Upper lobe of left lung (tissue), 6 donors: ENCODE measurements around the gene FAM216B. TPM values are rescaled to one million over a fixed set of nuclear protein-coding genes. Genes with fewer than 3 reads are reported as not detected.

ENCODE experiments used
- ATAC-seq, 2 donors: fragments of 200-7000 bp; cut with Tn5 transposase; one replicate each; pipeline ENCODE4 v1.9.1; 2022; ENCODE audit warnings: mild to moderate bottlenecking in 2 of 2, moderate library complexity in 2 of 2; ENCODE audit not compliant: low FRiP score in 2 of 2
- DNase-seq, 2 donors: peaks; one replicate each; pipeline ENCODE4 v3.0.0-alpha.2; 2019 to 2020
- H3K27ac ChIP-seq, 4 donors: fragments of 200-600 bp; sonication (generic); one replicate each; pipeline ENCODE4 v1.5.1; 2016 to 2019
- H3K27me3 ChIP-seq, 4 donors: fragments of 200-600 bp; sonication (generic); one replicate each; pipeline ENCODE4 v1.5.1; 2017 to 2019
- H3K36me3 ChIP-seq, 4 donors: fragments of 200-600 bp; sonication (generic); one replicate each; pipeline ENCODE4 v1.5.1; 2016 to 2019
- H3K4me1 ChIP-seq, 4 donors: fragments of 200-600 bp; sonication (generic); one replicate each; pipeline ENCODE4 v1.5.1; 2018 to 2019
- H3K4me3 ChIP-seq, 4 donors: fragments of 200-600 bp; sonication (generic); one replicate each; pipeline ENCODE4 v1.5.1; 2017 to 2019; ENCODE audit warnings: mild to moderate bottlenecking in 2 of 4, moderate library complexity in 1 of 4
- H3K9me3 ChIP-seq, 4 donors: fragments of 200-600 bp; sonication (generic); one replicate each; pipeline ENCODE4 v1.5.1; 2018 to 2019
- EP300 ChIP-seq, 4 donors: sonication (generic); formaldehyde crosslinking; IDR thresholded peaks; one replicate each; pipeline ENCODE4 v1.5.1; 2017; ENCODE audit warnings: antibody characterized with exemption in 4 of 4, control low read depth in 2 of 4
- POLR2A ChIP-seq, 4 donors: fragments of 450-650 bp; IDR thresholded peaks; one replicate each; pipeline ENCODE4 v1.5.1; 2016 to 2017; ENCODE audit warnings: antibody characterized with exemption in 4 of 4, mild to moderate bottlenecking in 2 of 4
- POLR2AphosphoS5 ChIP-seq, 2 donors: sonication (generic); formaldehyde crosslinking; IDR thresholded peaks; one replicate each; pipeline ENCODE4 v1.5.1; 2017; ENCODE audit warnings: antibody characterized with exemption in 2 of 2
- WGBS, 2 donors: methylation state at CpG; one replicate each; pipeline ENCODE4 v1.1.5; 2017 to 2018; 5-methylcytosine and 5-hydroxymethylcytosine counted together
- total RNA-seq, 6 donors: library from RNA; depleted of rRNA in 4 of 6; stranded (reverse); fragments of >200 nt in 4 of 6; gene quantifications; one replicate each; pipeline versions ENCODE4 v1.1.0 to v1.2.1, GENCODE V29; 2016 to 2021
- TF ChIP-seq, protein P1 (sequence below), 6 experiments: fragments of 450-650 bp in 4 of 6; fragments of 200-600 bp in 2 of 6; sonication (generic) in 2 of 6; IDR thresholded peaks; one replicate each; pipeline ENCODE4 v1.5.1; 2016 to 2019; ENCODE audit warnings: antibody characterized with exemption in 6 of 6
- donor health status: DM: no; HTN: no; CAD: no; lungs with moderate emphysema.
- donor health status: DM: no; HTN: yes; CAD: no; lungs with severe emphysema.

The FAM216B gene
- total RNA-seq, 6 donors from 2014 or later: 0.43 to 60.5 (median 9.9) TPM

DNA sequence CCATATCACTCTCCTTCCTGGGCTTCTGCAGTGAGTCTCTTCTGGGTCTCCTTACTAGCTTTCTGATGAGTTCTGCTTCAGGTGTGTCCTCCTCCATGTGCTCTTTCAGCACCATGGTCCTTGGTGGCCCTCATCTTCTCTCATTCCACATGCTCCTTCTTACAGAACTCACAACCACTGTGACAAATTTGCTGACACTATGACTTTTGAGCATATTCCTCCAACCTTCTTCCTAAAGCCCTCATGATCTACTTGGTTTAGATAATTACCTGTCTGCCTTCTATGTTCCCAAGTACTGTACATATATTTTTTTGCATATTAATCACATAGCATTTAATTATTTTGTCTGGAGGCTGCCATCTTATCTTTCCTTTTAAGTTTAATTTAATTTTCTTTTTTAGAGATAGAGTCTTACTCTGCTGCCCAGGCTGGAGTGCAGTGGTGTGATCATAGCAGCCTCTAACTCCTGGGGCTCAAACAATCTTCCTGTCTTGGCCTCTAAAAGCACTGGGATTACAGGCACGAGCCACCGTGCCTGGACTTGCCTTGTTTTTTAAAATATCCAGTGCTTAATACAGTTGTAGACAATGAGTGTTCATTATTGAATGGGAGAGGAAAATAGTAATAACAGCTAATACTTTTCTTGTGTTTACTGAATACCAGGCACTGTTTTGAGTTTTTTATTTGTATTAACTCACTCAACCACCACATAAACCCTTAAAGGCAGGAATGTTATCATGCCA, 23.5 kb upstream of the FAM216B start:
- Histone ChIP-seq H3K36me3 (no peaks in the 10 kb centered on the region), H3K4me1 (no peaks in the 10 kb centered on the region), H3K27me3 (no peaks in the 10 kb centered on the region), H3K4me3 (no peak overlapping the region), H3K27ac (no peak overlapping the region), H3K9me3 (no peaks in the 10 kb centered on the region)
- no peak for DNase-seq
- ATAC-seq: no peak
- 85 to 87% methylated on average over 2 of the region's 2 CpGs for WGBS, 2 donors
- TF ChIP-seq POLR2A (IDR thresholded peaks at IDR 0.05) (no peak), EP300 (IDR thresholded peaks at IDR 0.05) (no peak), POLR2AphosphoS5 (IDR thresholded peaks at IDR 0.05) (no peak)
- TF ChIP-seq, protein P1, sequence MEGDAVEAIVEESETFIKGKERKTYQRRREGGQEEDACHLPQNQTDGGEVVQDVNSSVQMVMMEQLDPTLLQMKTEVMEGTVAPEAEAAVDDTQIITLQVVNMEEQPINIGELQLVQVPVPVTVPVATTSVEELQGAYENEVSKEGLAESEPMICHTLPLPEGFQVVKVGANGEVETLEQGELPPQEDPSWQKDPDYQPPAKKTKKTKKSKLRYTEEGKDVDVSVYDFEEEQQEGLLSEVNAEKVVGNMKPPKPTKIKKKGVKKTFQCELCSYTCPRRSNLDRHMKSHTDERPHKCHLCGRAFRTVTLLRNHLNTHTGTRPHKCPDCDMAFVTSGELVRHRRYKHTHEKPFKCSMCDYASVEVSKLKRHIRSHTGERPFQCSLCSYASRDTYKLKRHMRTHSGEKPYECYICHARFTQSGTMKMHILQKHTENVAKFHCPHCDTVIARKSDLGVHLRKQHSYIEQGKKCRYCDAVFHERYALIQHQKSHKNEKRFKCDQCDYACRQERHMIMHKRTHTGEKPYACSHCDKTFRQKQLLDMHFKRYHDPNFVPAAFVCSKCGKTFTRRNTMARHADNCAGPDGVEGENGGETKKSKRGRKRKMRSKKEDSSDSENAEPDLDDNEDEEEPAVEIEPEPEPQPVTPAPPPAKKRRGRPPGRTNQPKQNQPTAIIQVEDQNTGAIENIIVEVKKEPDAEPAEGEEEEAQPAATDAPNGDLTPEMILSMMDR (IDR thresholded peaks at IDR 0.05): no peak

DNA sequence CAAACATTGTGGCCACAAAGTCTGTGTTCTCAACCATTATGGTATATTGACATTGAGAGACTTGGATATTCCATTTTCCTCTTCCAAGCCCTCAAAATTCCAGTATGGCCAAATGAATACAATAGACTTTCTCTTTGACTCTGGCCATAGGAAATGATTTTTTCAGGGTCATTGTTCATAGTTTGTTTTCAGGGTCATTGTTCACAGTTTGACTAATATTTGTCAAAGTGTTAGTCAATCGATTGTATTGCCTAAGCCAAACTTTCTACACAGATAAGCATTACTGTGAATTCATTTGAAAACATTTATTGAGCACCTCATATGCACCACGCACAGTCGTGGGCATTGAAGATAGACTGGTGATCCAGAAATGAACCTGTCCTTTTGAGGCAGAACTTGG, 22.9 kb upstream of the FAM216B start:
- DNase-seq (no peak), ATAC-seq (no peak)
- H3K36me3 ChIP-seq: no peaks in the 10 kb centered on the region
- H3K27ac ChIP-seq: no peak overlapping the region
- H3K4me3 ChIP-seq: no peak overlapping the region
- WGBS, 2 donors: 82 to 87% methylated on average over 3 of the region's 3 CpGs
- H3K27me3 ChIP-seq: no peaks in the 10 kb centered on the region
- TF ChIP-seq EP300 (IDR thresholded peaks at IDR 0.05) (no peak), POLR2AphosphoS5 (IDR thresholded peaks at IDR 0.05) (no peak)
- H3K9me3 ChIP-seq: no peaks in the 10 kb centered on the region
- H3K4me1 ChIP-seq: no peaks in the 10 kb centered on the region

DNA sequence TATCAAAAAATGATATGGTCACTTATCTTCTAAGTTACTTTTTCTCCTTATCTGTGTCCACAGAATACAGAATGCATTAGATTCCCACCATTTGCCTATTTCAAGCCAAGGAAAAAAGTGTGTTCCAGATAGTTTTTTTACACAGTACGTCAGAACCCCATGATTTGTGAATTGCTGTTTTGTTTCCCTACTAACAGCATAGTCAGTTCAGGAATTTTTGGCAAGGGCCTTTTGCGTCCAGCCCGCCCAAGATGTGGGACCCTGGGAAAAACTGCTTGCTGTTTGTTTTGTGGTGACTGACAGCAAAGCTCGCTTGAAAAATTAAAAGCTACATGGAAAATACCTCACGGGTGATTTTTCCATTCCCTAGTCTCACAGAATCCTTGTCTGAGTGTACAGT, 20.4 kb upstream of the FAM216B start:
- DNase-seq: no peak
- no peak overlapping the region for H3K4me3 ChIP-seq
- TF ChIP-seq POLR2AphosphoS5 (IDR thresholded peaks at IDR 0.05): no peak
- TF ChIP-seq EP300 (IDR thresholded peaks at IDR 0.05): no peak
- TF ChIP-seq, protein P1 (IDR thresholded peaks at IDR 0.05): no peak
- TF ChIP-seq POLR2A (IDR thresholded peaks at IDR 0.05): no peak

DNA sequence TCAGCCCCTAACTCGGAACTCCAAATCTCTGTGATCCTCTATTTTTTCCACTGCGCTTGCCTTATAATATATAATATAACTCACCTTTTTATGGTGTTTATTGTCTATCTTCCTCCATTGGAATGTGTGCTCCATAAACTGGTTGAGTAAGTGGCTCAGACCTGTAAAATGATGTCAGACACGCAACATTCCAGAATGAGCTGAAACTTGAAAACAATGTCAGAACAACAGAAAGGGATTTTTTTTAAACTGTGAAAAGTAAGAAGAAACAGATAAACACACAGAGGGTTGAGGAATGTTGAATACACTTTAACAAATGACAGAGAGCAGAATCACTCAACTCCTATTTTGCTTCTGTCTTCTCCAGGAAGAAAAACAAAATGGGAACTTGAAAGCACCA, 19.1 kb upstream of the FAM216B start:
- Histone ChIP-seq H3K27ac (no peak overlapping the region), H3K4me1 (no peaks in the 10 kb centered on the region), H3K27me3 (no peaks in the 10 kb centered on the region), H3K9me3 (no peaks in the 10 kb centered on the region), H3K4me3 (no peak overlapping the region), H3K36me3 (no peaks in the 10 kb centered on the region)
- TF ChIP-seq POLR2AphosphoS5 (IDR thresholded peaks at IDR 0.05) (no peak), EP300 (IDR thresholded peaks at IDR 0.05) (no peak), POLR2A (IDR thresholded peaks at IDR 0.05) (no peak)
- TF ChIP-seq, protein P1 (IDR thresholded peaks at IDR 0.05): no peak
- WGBS, 2 donors: 89 to 93% methylated on average over 3 of the region's 3 CpGs
- ATAC-seq (no peak), DNase-seq (no peak)

More for the DNA sequence above, 20.4 kb upstream of the FAM216B start:
- 64 to 76% methylated on average over 5 of the region's 5 CpGs for WGBS, 2 donors
- no peaks in the 10 kb centered on the region for H3K27me3 ChIP-seq
- H3K4me1 ChIP-seq: no peaks in the 10 kb centered on the region
- no peak for ATAC-seq
- H3K27ac ChIP-seq: no peak overlapping the region
- no peaks in the 10 kb centered on the region for H3K36me3 ChIP-seq
- no peaks in the 10 kb centered on the region for H3K9me3 ChIP-seq

DNA sequence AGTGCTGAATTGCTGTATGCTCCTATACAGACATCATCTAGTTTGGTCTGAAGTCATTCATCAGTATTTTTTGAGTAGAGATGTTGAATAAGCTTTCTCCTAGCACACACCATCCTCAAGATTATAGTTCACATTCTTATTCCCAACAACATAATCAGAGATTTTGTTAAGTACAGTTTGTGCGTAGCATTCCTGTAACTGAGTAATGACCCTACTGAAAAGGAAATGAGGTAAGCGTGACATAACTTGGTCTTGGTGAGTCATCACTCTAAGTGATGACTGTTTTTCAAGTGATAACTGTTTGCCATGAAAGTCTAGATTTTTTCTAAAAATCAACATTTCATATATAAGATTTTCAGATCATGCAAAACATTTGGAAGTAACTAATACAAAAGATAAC, 18.5 kb upstream of the FAM216B start:
- Histone ChIP-seq H3K4me1 (no peaks in the 10 kb centered on the region), H3K27ac (no peak overlapping the region), H3K27me3 (no peaks in the 10 kb centered on the region), H3K9me3 (no peaks in the 10 kb centered on the region), H3K4me3 (no peak overlapping the region), H3K36me3 (no peaks in the 10 kb centered on the region)
- DNase-seq (no peak), ATAC-seq (no peak)
- whole genome bisulfite sequencing, 2 donors: 72 to 81% methylated on average over 2 of the region's 2 CpGs
- TF ChIP-seq POLR2A (IDR thresholded peaks at IDR 0.05): no peak
- TF ChIP-seq EP300 (IDR thresholded peaks at IDR 0.05): no peak
- no peak for TF ChIP-seq POLR2AphosphoS5 (IDR thresholded peaks at IDR 0.05)
- TF ChIP-seq, protein P1 (IDR thresholded peaks at IDR 0.05): no peak
